PFSK-1 (cell line): Measurements from ENCODE around the gene STXBP5.

Source experiments
- POLR2AphosphoS5 ChIP-seq: IDR thresholded peaks from 2 replicates; pipeline ENCODE4 v1.6.1; 2012; ENCODE audit warnings: low read depth, mild to moderate bottlenecking, control low read depth, low read length, moderate library complexity
- TAF1 ChIP-seq: IDR thresholded peaks from 2 replicates; pipeline ENCODE4 v1.6.1; 2012; ENCODE audit warnings: low read length, control low read depth, borderline replicate concordance; ENCODE audit not compliant: insufficient read depth

GRCh38 chr6:147285087-147285855 is 81.1 kb downstream of the STXBP5 start:
- TF ChIP-seq TAF1 (no peak; the same call in 1 of the 2 replicates), POLR2AphosphoS5 (no peak)
